Measurements from ENCODE around the gene DCTD.

DCTD gene

GRCh38 chr4:182877326-182877883, 39.8 kb downstream of the DCTD start:
- Histone ChIP-seq H3K14ac (ENCODE audit: low read length) (peak overlapping the region; percentile 43), H3K9ac (ENCODE audit: low read depth, low read length, poor library complexity) (no peak overlapping the region), H3K27ac (replicated peaks; ENCODE audit: low read length) (no peak overlapping the region), H2BK15ac (ENCODE audit: low read length) (no peak overlapping the region), H2BK12ac (ENCODE audit: low read length) (no peak overlapping the region), H4K91ac (ENCODE audit: low read depth, low read length, poor library complexity) (no peak overlapping the region), H3K27me3 (ENCODE audit: control insufficient read depth in 3 of 3, insufficient read depth in 3 of 3, low read depth in 1 of 3, low read length in 3 of 3) (no peaks in the 10 kb centered on the region), H3K23ac (ENCODE audit: low read depth, low read length, poor library complexity) (no peak overlapping the region), H2AK5ac (ENCODE audit: low read depth, low read length) (no peak overlapping the region), H3K18ac (ENCODE audit: low read length) (no peak overlapping the region), H2AFZ (ENCODE audit: low read length) (no peak overlapping the region), H3K4me2 (ENCODE audit: insufficient read depth, low read length, poor library complexity, severe bottlenecking) (no peak overlapping the region), H4K8ac (ENCODE audit: low read depth, low read length) (no peak overlapping the region), H2BK5ac (ENCODE audit: low read length) (no peak overlapping the region), H3K4me3 (ENCODE audit: low read length in 2 of 2) (no peak overlapping the region), H3K4ac (ENCODE audit: low read length) (no peak overlapping the region), H3K36me3 (replicated peaks in 1 of 2; ENCODE audit: control insufficient read depth in 2 of 2, insufficient read depth in 2 of 2, low read length in 2 of 2) (peaks cover 2 to 16% of the 10 kb centered on the region in 2 donors), H3K79me1 (ENCODE audit: low read depth, low read length) (no peaks in the 10 kb centered on the region), H3K9me3 (replicated peaks in 1 of 2; ENCODE audit: control insufficient read depth in 2 of 2, insufficient read depth in 1 of 2, low read depth in 1 of 2, low read length in 2 of 2) (peaks cover 0 to 2% of the 10 kb centered on the region in 2 donors), H2BK120ac (ENCODE audit: low read depth, low read length) (no peak overlapping the region), H3K4me1 (ENCODE audit: control insufficient read depth in 2 of 2, insufficient read depth in 1 of 2, low read depth in 1 of 2, low read length in 2 of 2) (peaks cover 6 to 23% of the 10 kb centered on the region in 2 donors)
- DNase-seq (ENCODE audit: low spot score): no peak
- WGBS, 2 donors (ENCODE audit: extremely low coverage in 2 of 2, insufficient read length in 2 of 2, insufficient replicate concordance in 1 of 2): no CpG with 5 or more reads among the region's 9 CpGs

- Histone ChIP-seq H3K4me2 (ENCODE audit: insufficient read depth, low read length, poor library complexity, severe bottlenecking) (no peak overlapping the region), H3K4me1 (ENCODE audit: control insufficient read depth in 2 of 2, insufficient read depth in 1 of 2, low read depth in 1 of 2, low read length in 2 of 2) (peaks cover 3 to 23% of the 10 kb centered on the region in 2 donors), H3K23ac (ENCODE audit: low read depth, low read length, poor library complexity) (no peak overlapping the region), H2BK5ac (ENCODE audit: low read length) (no peak overlapping the region), H2AK5ac (ENCODE audit: low read depth, low read length) (no peak overlapping the region), H2BK15ac (ENCODE audit: low read length) (no peak overlapping the region), H3K9ac (ENCODE audit: low read depth, low read length, poor library complexity) (no peak overlapping the region), H3K14ac (ENCODE audit: low read length) (no peak overlapping the region), H2BK120ac (ENCODE audit: low read depth, low read length) (no peak overlapping the region), H3K27me3 (ENCODE audit: control insufficient read depth in 3 of 3, insufficient read depth in 3 of 3, low read depth in 1 of 3, low read length in 3 of 3) (no peaks in the 10 kb centered on the region), H4K8ac (ENCODE audit: low read depth, low read length) (no peak overlapping the region), H3K4me3 (ENCODE audit: low read length in 2 of 2) (no peak overlapping the region), H3K79me1 (ENCODE audit: low read depth, low read length) (no peaks in the 10 kb centered on the region), H3K18ac (ENCODE audit: low read length) (no peak overlapping the region), H2AFZ (ENCODE audit: low read length) (no peak overlapping the region), H3K36me3 (replicated peaks in 1 of 2; ENCODE audit: control insufficient read depth in 2 of 2, insufficient read depth in 2 of 2, low read length in 2 of 2) (peaks cover 2 to 8% of the 10 kb centered on the region in 2 donors), H3K9me3 (replicated peaks in 1 of 2; ENCODE audit: control insufficient read depth in 2 of 2, insufficient read depth in 1 of 2, low read depth in 1 of 2, low read length in 2 of 2) (peaks cover 0 to 2% of the 10 kb centered on the region in 2 donors), H2BK12ac (ENCODE audit: low read length) (no peak overlapping the region), H4K91ac (ENCODE audit: low read depth, low read length, poor library complexity) (no peak overlapping the region), H3K4ac (ENCODE audit: low read length) (no peak overlapping the region), H3K27ac (replicated peaks; ENCODE audit: low read length) (no peak overlapping the region)
- no peak for DNase-seq (ENCODE audit: low spot score)
- no CpG with 5 or more reads among the region's 8 CpGs for WGBS, 2 donors (ENCODE audit: extremely low coverage in 2 of 2, insufficient read length in 2 of 2, insufficient replicate concordance in 1 of 2)
Measured at GRCh38 chr4:182876427-182876826, 40.8 kb downstream of the DCTD start.

GRCh38 chr4:182875453-182876405, 41.5 kb downstream of the DCTD start:
- no CpG with 5 or more reads among the region's 20 CpGs for WGBS, 2 donors (ENCODE audit: extremely low coverage in 2 of 2, insufficient read length in 2 of 2, insufficient replicate concordance in 1 of 2)
- peaks cover 0 to 2% of the 10 kb centered on the region in 2 donors for H3K9me3 ChIP-seq (replicated peaks in 1 of 2; ENCODE audit: control insufficient read depth in 2 of 2, insufficient read depth in 1 of 2, low read depth in 1 of 2, low read length in 2 of 2)
- peaks cover 0 to 22% of the 10 kb centered on the region in 2 donors for H3K4me1 ChIP-seq (ENCODE audit: control insufficient read depth in 2 of 2, insufficient read depth in 1 of 2, low read depth in 1 of 2, low read length in 2 of 2)
- H3K14ac ChIP-seq (ENCODE audit: low read length): no peak overlapping the region
- peak overlapping the region; percentile 84 for H2AFZ ChIP-seq (ENCODE audit: low read length)
- H4K8ac ChIP-seq (ENCODE audit: low read depth, low read length): no peak overlapping the region
- no peaks in the 10 kb centered on the region for H3K79me1 ChIP-seq (ENCODE audit: low read depth, low read length)
- H3K27ac ChIP-seq (replicated peaks; ENCODE audit: low read length): no peak overlapping the region
- H3K9ac ChIP-seq (ENCODE audit: low read depth, low read length, poor library complexity): no peak overlapping the region
- H3K36me3 ChIP-seq (replicated peaks in 1 of 2; ENCODE audit: control insufficient read depth in 2 of 2, insufficient read depth in 2 of 2, low read length in 2 of 2): peaks cover 2% of the 10 kb centered on the region in 2 donors
- H2BK5ac ChIP-seq (ENCODE audit: low read length): no peak overlapping the region
- no peak overlapping the region for H3K4me3 ChIP-seq (ENCODE audit: low read length in 2 of 2)
- no peak overlapping the region for H3K4ac ChIP-seq (ENCODE audit: low read length)
- no peak overlapping the region for H2BK120ac ChIP-seq (ENCODE audit: low read depth, low read length)
- H3K23ac ChIP-seq (ENCODE audit: low read depth, low read length, poor library complexity): peak overlapping the region; percentile 26
- DNase-seq (ENCODE audit: low spot score): no peak
- H3K27me3 ChIP-seq (ENCODE audit: control insufficient read depth in 3 of 3, insufficient read depth in 3 of 3, low read depth in 1 of 3, low read length in 3 of 3): no peaks in the 10 kb centered on the region
- H3K18ac ChIP-seq (ENCODE audit: low read length): peak overlapping the region; percentile 22
- no peak overlapping the region for H4K91ac ChIP-seq (ENCODE audit: low read depth, low read length, poor library complexity)
- no peak overlapping the region for H2AK5ac ChIP-seq (ENCODE audit: low read depth, low read length)
- no peak overlapping the region for H2BK15ac ChIP-seq (ENCODE audit: low read length)
- no peak overlapping the region for H2BK12ac ChIP-seq (ENCODE audit: low read length)
- no peak overlapping the region for H3K4me2 ChIP-seq (ENCODE audit: insufficient read depth, low read length, poor library complexity, severe bottlenecking)

GRCh38 chr4:182874797-182875345, 42.3 kb downstream of the DCTD start:
- H3K23ac ChIP-seq (ENCODE audit: low read depth, low read length, poor library complexity): no peak overlapping the region
- no peaks in the 10 kb centered on the region for H3K79me1 ChIP-seq (ENCODE audit: low read depth, low read length)
- H3K9ac ChIP-seq (ENCODE audit: low read depth, low read length, poor library complexity): no peak overlapping the region
- H3K14ac ChIP-seq (ENCODE audit: low read length): no peak overlapping the region
- no peak overlapping the region for H4K8ac ChIP-seq (ENCODE audit: low read depth, low read length)
- no peak overlapping the region for H3K27ac ChIP-seq (replicated peaks; ENCODE audit: low read length)
- H3K27me3 ChIP-seq (ENCODE audit: control insufficient read depth in 3 of 3, insufficient read depth in 3 of 3, low read depth in 1 of 3, low read length in 3 of 3): no peaks in the 10 kb centered on the region
- DNase-seq (ENCODE audit: low spot score): no peak
- H2AFZ ChIP-seq (ENCODE audit: low read length): peak overlapping the region; percentile 84
- H3K36me3 ChIP-seq (replicated peaks in 1 of 2; ENCODE audit: control insufficient read depth in 2 of 2, insufficient read depth in 2 of 2, low read length in 2 of 2): peaks cover 2% of the 10 kb centered on the region in 2 donors
- no peak overlapping the region for H3K4me2 ChIP-seq (ENCODE audit: insufficient read depth, low read length, poor library complexity, severe bottlenecking)
- peaks cover 0 to 20% of the 10 kb centered on the region in 2 donors for H3K4me1 ChIP-seq (ENCODE audit: control insufficient read depth in 2 of 2, insufficient read depth in 1 of 2, low read depth in 1 of 2, low read length in 2 of 2)
- H4K91ac ChIP-seq (ENCODE audit: low read depth, low read length, poor library complexity): no peak overlapping the region
- no peak overlapping the region for H2AK5ac ChIP-seq (ENCODE audit: low read depth, low read length)
- H3K4ac ChIP-seq (ENCODE audit: low read length): no peak overlapping the region
- H2BK12ac ChIP-seq (ENCODE audit: low read length): no peak overlapping the region
- H3K4me3 ChIP-seq (ENCODE audit: low read length in 2 of 2): no peak overlapping the region
- no peak overlapping the region for H2BK120ac ChIP-seq (ENCODE audit: low read depth, low read length)
- no peak overlapping the region for H3K18ac ChIP-seq (ENCODE audit: low read length)
- no peak overlapping the region for H2BK5ac ChIP-seq (ENCODE audit: low read length)
- no CpG with 5 or more reads among the region's 10 CpGs for WGBS, 2 donors (ENCODE audit: extremely low coverage in 2 of 2, insufficient read length in 2 of 2, insufficient replicate concordance in 1 of 2)
- H2BK15ac ChIP-seq (ENCODE audit: low read length): no peak overlapping the region
- peaks cover 0 to 2% of the 10 kb centered on the region in 2 donors for H3K9me3 ChIP-seq (replicated peaks in 1 of 2; ENCODE audit: control insufficient read depth in 2 of 2, insufficient read depth in 1 of 2, low read depth in 1 of 2, low read length in 2 of 2)

Measured in neuronal stem cell (in vitro differentiated cells).